Measurements from ENCODE around the gene DMBT1.

GRCh38 chr10:122662231-122662630 lies 101.7 kb downstream of the DMBT1 start:
- no peak for TF ChIP-seq CTCF (conservative IDR thresholded peaks at IDR 0.05; ENCODE audit: low read length)
- no peak for TF ChIP-seq EZH2phosphoT487 (IDR thresholded peaks at IDR 0.05; ENCODE audit: borderline replicate concordance, low read depth, low read length)

All from OCI-LY7 (cell line).